Mononuclear cell (primary cell): Measurements from ENCODE around the gene ATP9B. TPM values are rescaled to one million over a fixed set of nuclear protein-coding genes. Genes with fewer than 3 reads are reported as not detected.
"Not testable (repeated sequence)": the region's sequence is repeated elsewhere in the genome, so short reads cannot be mapped to it uniquely, and the experiment has no call there.

Source experiments
- H3K27me3 ChIP-seq: 2 replicates; pipeline ENCODE4 v1.6.0; 2011; ENCODE audit warnings: low read length, control low read depth; ENCODE audit not compliant: insufficient read depth
- H3K4me1 ChIP-seq: 2 replicates; pipeline ENCODE4 v1.5.1; 2011; ENCODE audit warnings: mild to moderate bottlenecking, low read length, control low read depth; ENCODE audit not compliant: insufficient read depth
- H3K4me3 ChIP-seq: 2 replicates; pipeline ENCODE4 v1.5.1; 2011; ENCODE audit warnings: mild to moderate bottlenecking, low read length, moderate library complexity
- H3K9me3 ChIP-seq: 2 replicates; pipeline ENCODE4 v1.5.1; 2011; ENCODE audit warnings: low read depth, mild to moderate bottlenecking, control low read depth, low read length
- total RNA-seq: library from RNA; depleted of rRNA; stranded (reverse); fragments of >200 nt; gene quantifications from one replicate; pipeline ENCODE4 v1.2.3, GENCODE V29; 2012

The ATP9B gene
- total RNA-seq, 1 donor = 84.2 TPM

GRCh38 chr18:79283131-79283810, 214.1 kb downstream of the ATP9B start:
- Histone ChIP-seq H3K9me3 (no peaks in the 10 kb centered on the region), H3K4me1 (no peaks in the 10 kb centered on the region), H3K4me3 (no peak overlapping the region), H3K27me3 (no peaks in the 10 kb centered on the region)

DNA sequence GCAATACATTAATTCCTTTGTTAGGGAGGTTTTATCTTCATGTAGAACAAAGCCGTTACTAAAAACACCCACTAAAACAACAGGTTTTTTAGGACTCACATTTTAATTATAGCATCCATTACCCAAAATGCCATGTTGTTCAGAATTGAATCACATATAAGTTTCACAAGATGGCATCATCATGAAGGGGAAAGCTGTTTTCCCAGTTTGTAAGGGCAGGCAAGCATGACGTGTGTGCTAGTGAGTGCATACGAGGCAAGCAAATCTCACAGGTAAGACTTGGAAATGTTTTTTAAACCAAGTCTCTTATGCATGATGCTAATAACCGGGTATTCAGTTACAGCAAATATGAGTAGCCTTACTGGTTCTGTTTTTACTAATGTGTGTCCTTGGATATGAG, 214.7 kb downstream of the ATP9B start:
- Histone ChIP-seq H3K27me3 (no peaks in the 10 kb centered on the region), H3K9me3 (no peaks in the 10 kb centered on the region)

DNA sequence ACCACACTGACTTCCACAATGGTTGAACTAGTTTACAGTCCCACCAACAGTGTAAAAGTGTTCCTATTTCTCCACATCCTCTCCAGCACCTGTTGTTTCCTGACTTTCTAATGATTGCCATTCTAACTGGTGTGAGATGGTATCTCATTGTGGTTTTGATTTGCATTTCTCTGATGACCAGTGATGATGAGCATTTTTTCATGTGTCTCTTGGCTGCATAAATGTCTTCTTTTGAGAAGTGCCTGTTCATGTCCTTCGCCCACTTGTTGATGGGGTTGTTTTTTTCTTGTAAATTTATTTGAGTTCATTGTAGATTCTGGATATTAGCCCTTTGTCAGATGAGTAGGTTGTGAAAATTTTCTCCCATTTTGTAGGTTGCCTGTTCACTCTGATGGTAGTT, 216.0 kb downstream of the ATP9B start:
- H3K27me3 ChIP-seq, H3K9me3 ChIP-seq, H3K4me1 ChIP-seq, H3K4me3 ChIP-seq: not testable (repeated sequence)

More for the DNA sequence above, 214.7 kb downstream of the ATP9B start:
- Histone ChIP-seq H3K4me3 (no peak overlapping the region), H3K4me1 (no peaks in the 10 kb centered on the region)

DNA sequence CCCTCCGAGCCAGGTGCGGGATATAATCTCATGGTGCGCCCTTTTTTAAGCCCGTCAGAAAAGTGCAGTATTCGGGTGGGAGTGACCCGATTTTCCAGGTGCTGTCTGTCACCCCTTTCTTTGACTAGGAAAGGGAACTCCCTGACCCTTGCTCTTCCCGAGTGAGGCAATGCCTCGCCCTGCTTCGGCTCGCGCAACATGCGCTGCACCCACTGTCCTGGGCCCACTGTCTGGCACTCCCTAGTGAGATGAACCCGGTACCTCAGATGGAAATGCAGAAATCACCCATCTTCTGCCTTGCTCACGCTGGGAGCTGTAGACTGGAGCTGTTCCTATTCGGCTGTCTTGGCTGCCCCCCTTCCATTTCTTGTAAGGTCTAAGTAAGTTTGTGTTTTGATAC, 221.2 kb downstream of the ATP9B start:
- not testable (repeated sequence) for H3K4me1 ChIP-seq, H3K9me3 ChIP-seq, H3K27me3 ChIP-seq, H3K4me3 ChIP-seq

DNA sequence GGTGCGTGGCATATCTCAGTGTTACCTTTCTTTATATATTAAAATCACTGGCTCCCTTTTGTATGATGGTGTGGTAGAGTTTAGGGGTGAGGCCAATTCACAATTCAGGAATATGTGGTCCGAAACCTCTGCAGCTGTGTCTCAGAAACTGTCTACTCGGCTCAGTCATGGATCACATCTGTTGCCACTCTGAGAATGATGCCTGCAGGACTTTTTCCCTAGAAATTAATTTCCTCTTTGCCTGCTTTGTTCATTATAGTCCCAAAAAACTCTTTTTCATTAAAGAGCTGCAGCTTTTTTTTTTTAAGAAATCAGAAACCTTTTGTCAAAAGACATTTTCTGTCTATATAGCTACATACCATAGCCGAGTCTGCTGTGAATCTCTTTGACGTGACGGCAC, 221.7 kb downstream of the ATP9B start:
- Histone ChIP-seq H3K4me1 (no peaks in the 10 kb centered on the region), H3K9me3 (no peaks in the 10 kb centered on the region), H3K27me3 (no peaks in the 10 kb centered on the region), H3K4me3 (no peak overlapping the region)

DNA sequence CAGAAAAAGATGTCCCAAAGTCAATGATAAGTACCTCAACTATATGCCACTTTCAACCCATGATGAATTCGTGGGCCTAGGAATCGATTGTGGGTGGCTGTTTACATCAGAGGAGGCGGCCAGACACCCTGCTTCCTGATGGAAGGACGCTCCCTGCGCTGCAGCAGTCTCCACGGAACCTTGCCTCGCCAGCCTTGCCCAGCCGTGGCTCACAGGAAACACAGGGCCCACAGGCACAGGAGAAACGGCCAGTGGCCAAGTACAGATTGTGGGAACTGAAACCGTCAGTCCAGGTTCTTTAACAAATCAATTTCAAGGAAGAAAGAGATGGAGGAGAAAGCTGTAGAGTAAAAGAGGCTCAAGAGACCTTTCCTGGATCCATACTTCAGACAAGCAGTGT, 225.0 kb downstream of the ATP9B start:
- Histone ChIP-seq H3K4me3 (no peak overlapping the region), H3K27me3 (no peaks in the 10 kb centered on the region), H3K4me1 (no peaks in the 10 kb centered on the region), H3K9me3 (no peaks in the 10 kb centered on the region)

- H3K4me3 ChIP-seq = no peak overlapping the region
- H3K9me3 ChIP-seq = no peaks in the 10 kb centered on the region
- no peaks in the 10 kb centered on the region for H3K27me3 ChIP-seq
- H3K4me1 ChIP-seq = no peaks in the 10 kb centered on the region
Measured at GRCh38 chr18:79299272-79299671, 230.1 kb downstream of the ATP9B start.

DNA sequence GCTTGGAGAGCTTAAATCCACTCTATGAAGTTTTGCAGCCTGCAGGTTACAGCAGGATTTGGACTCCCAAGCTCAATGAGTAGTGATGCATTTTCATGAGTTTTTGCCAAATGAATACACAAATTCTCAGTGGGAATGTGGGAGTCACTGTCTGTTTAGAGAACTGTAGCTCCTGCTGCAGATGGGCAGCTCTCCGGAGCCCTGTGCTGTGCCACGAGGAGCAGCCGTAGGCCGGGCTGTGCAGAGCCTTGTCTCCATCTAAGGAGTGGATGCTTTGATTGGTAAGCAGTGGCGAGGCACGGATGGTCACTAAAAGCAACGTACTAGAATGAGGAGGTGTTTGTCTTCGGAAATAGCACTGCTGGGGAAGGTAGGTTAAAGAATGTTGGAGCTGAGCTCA, 230.5 kb downstream of the ATP9B start:
- Histone ChIP-seq H3K9me3 (no peaks in the 10 kb centered on the region), H3K27me3 (no peaks in the 10 kb centered on the region), H3K4me1 (no peaks in the 10 kb centered on the region), H3K4me3 (no peak overlapping the region)

DNA sequence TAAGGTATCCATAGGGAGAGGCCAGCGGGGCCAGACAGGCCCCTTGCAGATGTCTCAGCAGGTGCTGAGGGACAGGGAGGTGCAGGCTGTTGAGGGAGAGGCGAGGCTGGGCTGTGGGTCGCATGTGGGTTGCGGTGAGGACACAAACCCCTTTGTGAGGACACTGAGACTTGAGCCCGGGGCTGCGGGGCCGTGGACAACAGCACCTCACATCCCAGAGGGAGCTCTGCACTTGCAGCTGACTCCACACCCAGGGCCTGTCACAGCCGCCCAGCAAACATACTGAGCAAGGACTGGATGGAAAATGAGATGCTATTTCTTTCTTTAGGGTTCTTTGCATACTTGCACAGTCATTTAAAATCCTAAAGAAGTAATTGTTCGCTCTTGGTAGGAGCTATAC, 231.2 kb downstream of the ATP9B start:
- H3K9me3 ChIP-seq = no peaks in the 10 kb centered on the region
- no peak overlapping the region for H3K4me3 ChIP-seq
- H3K4me1 ChIP-seq = no peaks in the 10 kb centered on the region
- no peaks in the 10 kb centered on the region for H3K27me3 ChIP-seq

- no peaks in the 10 kb centered on the region for H3K4me1 ChIP-seq
- no peaks in the 10 kb centered on the region for H3K9me3 ChIP-seq
- no peaks in the 10 kb centered on the region for H3K27me3 ChIP-seq
Measured at GRCh38 chr18:79302120-79302519, 232.9 kb downstream of the ATP9B start.

DNA sequence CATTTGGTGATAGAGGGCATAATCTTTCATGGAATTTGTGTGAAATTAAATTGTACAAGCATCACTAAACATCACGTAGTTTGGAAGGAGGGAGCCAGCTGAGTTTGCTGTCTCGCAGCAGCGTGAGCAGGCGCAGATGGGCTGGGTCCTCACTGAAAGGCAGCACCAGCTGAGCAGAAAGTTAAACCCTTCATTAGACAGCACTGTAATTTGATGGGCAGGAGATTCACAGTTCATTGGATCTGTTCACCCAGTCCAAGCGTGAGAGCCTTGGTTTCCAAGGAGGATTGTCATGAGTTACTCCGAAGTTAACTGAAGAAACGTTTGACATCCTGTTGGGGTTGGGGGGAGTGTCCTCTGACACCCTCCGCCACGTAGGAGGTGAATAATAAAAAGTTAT, 236.7 kb downstream of the ATP9B start:
- Histone ChIP-seq H3K27me3 (no peaks in the 10 kb centered on the region), H3K4me1 (no peaks in the 10 kb centered on the region), H3K9me3 (no peaks in the 10 kb centered on the region), H3K4me3 (no peak overlapping the region)

More at GRCh38 chr18:79302120-79302519, 232.9 kb downstream of the ATP9B start:
- H3K4me3 ChIP-seq = no peak overlapping the region

- no peaks in the 10 kb centered on the region for H3K27me3 ChIP-seq
- no peaks in the 10 kb centered on the region for H3K9me3 ChIP-seq
- no peak overlapping the region for H3K4me3 ChIP-seq
- no peaks in the 10 kb centered on the region for H3K4me1 ChIP-seq
Measured at GRCh38 chr18:79309614-79310358, 240.6 kb downstream of the ATP9B start.

DNA sequence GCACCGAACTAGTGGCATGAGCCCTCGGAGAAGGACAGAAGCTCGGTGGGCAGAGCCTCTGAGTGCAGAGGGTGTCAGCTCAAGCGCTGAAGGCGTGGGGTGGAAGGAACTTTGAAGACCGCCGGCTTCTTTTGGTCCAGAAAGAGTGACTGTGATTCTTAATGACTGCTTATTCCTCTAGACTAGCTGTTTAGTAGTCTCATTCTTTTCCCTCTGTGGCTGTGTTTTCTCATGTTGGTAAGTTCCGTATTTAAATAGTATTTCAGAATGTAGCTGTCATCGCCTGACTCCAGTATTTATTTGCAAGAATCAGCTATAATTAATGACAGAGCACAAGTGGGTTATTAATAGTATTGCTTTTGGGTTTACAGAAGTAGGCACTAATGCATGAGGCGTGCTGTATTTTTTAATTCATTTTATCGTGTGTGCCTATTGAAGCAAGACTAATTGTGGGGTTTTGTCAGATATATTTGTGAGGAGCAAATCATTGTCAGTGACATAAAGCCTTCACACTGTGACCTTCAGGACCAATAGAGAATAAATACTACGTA, 245.7 kb downstream of the ATP9B start:
- Histone ChIP-seq H3K27me3 (no peaks in the 10 kb centered on the region), H3K9me3 (no peaks in the 10 kb centered on the region), H3K4me3 (no peak overlapping the region), H3K4me1 (peaks cover 7% of the 10 kb centered on the region)

- H3K9me3 ChIP-seq = no peaks in the 10 kb centered on the region
- H3K4me3 ChIP-seq = no peak overlapping the region
- no peaks in the 10 kb centered on the region for H3K27me3 ChIP-seq
- H3K4me1 ChIP-seq = peaks cover 7% of the 10 kb centered on the region
Measured at GRCh38 chr18:79315596-79315995, 246.4 kb downstream of the ATP9B start.

DNA sequence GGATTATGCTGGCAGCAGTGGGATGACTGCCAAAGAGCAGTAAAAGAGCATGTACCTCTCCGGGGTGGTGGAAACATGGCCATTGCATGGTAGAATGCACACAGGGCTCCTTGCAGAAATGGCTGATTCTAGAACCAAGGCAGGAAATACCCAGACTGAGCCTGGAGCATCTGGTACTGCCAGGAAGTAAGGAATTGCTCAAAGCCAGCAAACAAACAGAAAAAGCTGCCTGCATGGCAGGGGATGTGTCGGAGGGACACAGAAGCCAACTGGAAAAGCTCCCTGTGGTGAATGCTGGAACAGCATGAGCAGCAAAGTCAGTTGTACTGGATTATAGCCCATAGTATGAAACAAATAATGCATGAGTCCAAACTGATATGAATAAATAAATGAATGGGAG, 248.5 kb downstream of the ATP9B start:
- peaks cover 7% of the 10 kb centered on the region for H3K4me1 ChIP-seq
- H3K4me3 ChIP-seq = no peak overlapping the region
- no peaks in the 10 kb centered on the region for H3K9me3 ChIP-seq
- H3K27me3 ChIP-seq = no peaks in the 10 kb centered on the region
